Measurements from ENCODE around the gene MANSC1. TPM values are rescaled to one million over a fixed set of nuclear protein-coding genes. Genes with fewer than 3 reads are reported as not detected.

Gene MANSC1
- total and polyA plus RNA-seq, 2 donors (not counting 1 experiment from before 2014, with no cell fraction given), result 0.09 to 0.32 TPM

DNA sequence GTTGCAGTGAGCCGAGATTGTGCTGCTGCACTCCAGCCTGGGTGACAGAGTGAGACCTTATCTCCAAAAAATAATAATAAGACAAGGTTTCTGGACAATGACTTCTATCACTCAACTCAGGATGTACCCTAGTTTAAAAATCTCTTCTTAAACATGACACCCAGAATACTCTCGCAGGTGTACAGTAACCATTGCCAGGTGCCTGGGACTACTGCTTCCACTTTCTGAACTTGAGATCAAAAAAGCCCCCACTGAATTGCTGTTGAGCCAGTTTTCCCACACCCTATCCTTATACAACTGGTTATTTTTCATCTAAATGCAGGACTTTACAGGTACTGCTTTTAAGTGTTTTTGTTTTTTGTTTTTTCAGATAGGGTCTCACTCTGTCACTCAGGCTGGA, 43.1 kb upstream of the MANSC1 start:
- no peak for TF ChIP-seq EZH2 (IDR thresholded peaks at IDR 0.05; ENCODE audit: borderline replicate concordance, insufficient read depth, low read depth, low read length, poor library complexity, severe bottlenecking)
- TF ChIP-seq, protein P1, sequence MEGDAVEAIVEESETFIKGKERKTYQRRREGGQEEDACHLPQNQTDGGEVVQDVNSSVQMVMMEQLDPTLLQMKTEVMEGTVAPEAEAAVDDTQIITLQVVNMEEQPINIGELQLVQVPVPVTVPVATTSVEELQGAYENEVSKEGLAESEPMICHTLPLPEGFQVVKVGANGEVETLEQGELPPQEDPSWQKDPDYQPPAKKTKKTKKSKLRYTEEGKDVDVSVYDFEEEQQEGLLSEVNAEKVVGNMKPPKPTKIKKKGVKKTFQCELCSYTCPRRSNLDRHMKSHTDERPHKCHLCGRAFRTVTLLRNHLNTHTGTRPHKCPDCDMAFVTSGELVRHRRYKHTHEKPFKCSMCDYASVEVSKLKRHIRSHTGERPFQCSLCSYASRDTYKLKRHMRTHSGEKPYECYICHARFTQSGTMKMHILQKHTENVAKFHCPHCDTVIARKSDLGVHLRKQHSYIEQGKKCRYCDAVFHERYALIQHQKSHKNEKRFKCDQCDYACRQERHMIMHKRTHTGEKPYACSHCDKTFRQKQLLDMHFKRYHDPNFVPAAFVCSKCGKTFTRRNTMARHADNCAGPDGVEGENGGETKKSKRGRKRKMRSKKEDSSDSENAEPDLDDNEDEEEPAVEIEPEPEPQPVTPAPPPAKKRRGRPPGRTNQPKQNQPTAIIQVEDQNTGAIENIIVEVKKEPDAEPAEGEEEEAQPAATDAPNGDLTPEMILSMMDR (IDR thresholded peaks at IDR 0.05), result no peak
- no peaks in the 10 kb centered on the region for H3K9me3 ChIP-seq (ENCODE audit: control extremely low read depth in 1 of 3, control insufficient read depth in 2 of 3, insufficient read depth in 1 of 3, low read length in 2 of 3)
- DNase-seq (no peak), ATAC-seq (ENCODE audit: low read depth) (no peak)
- Mint-ChIP-seq H3K9me3 (ENCODE audit: insufficient read depth) (no peaks in the 10 kb centered on the region), H3K4me1 (no peaks in the 10 kb centered on the region), H3K4me3 (no peak overlapping the region), H3K27ac (no peak overlapping the region), H3K27me3 (no peaks in the 10 kb centered on the region)
- no peak overlapping the region for H3K4me2 ChIP-seq (replicated peaks; ENCODE audit: low read depth, low read length, poor library complexity, severe bottlenecking)
- ChIA-PET POLR2A (no interaction called here), CTCF (no interaction called here)
- no peak overlapping the region for H3K4me3 ChIP-seq (ENCODE audit: control extremely low read depth in 1 of 5, extremely low read depth in 1 of 5, insufficient read depth in 1 of 5, low read depth in 2 of 5, low read length in 4 of 5)
- H3K27me3 ChIP-seq (replicated peaks in 1 of 4; ENCODE audit: control extremely low read depth in 1 of 4, control insufficient read depth in 3 of 4, insufficient read depth in 4 of 4, low read length in 3 of 4), result no peaks in the 10 kb centered on the region
- H3K9ac ChIP-seq (ENCODE audit: low read length), result no peak overlapping the region
- H2AFZ ChIP-seq (ENCODE audit: insufficient read depth, low read depth, low read length, poor library complexity, severe bottlenecking), result no peak overlapping the region
- peaks cover 37% of the 10 kb centered on the region for H3K79me2 ChIP-seq (ENCODE audit: control insufficient read depth, insufficient read depth, low read length)
- no peaks in the 10 kb centered on the region for H3K4me1 ChIP-seq (ENCODE audit: control insufficient read depth in 2 of 2, insufficient read depth in 2 of 2, low read length in 2 of 2)
- H3K36me3 ChIP-seq (replicated peaks in 1 of 2; ENCODE audit: control extremely low read depth in 1 of 2, control insufficient read depth in 1 of 2, extremely low read depth in 1 of 2, insufficient read depth in 2 of 2, low read length in 1 of 2), result peaks cover 3 to 4% of the 10 kb centered on the region in 2 experiments
- 94% methylated on average over 2 of the region's 2 CpGs for WGBS (ENCODE audit: insufficient coverage)
- no peak overlapping the region for H3K27ac ChIP-seq (ENCODE audit: low read length in 2 of 2)
- no peaks in the 10 kb centered on the region for H4K20me1 ChIP-seq (ENCODE audit: control insufficient read depth, insufficient read depth, low read length, poor library complexity, severe bottlenecking)
- intact Hi-C loops (cut with micrococcal nuclease), result no loop called here

- POLR2A ChIA-PET, result no interaction called here
- no peaks in the 10 kb centered on the region for H3K9me3 Mint-ChIP-seq (ENCODE audit: insufficient read depth)
- DNase-seq, result no peak
Observed at GRCh38 chr12:12392413-12392812, 42.4 kb upstream of the MANSC1 start.

More at GRCh38 chr12:12392413-12392812, 42.4 kb upstream of the MANSC1 start:
- Histone ChIP-seq H3K36me3 (replicated peaks in 1 of 2; ENCODE audit: control extremely low read depth in 1 of 2, control insufficient read depth in 1 of 2, extremely low read depth in 1 of 2, insufficient read depth in 2 of 2, low read length in 1 of 2) (peaks cover 4% of the 10 kb centered on the region in 2 experiments), H3K27me3 (replicated peaks in 1 of 4; ENCODE audit: control extremely low read depth in 1 of 4, control insufficient read depth in 3 of 4, insufficient read depth in 4 of 4, low read length in 3 of 4) (no peaks in the 10 kb centered on the region), H3K9ac (ENCODE audit: low read length) (no peak overlapping the region), H2AFZ (ENCODE audit: insufficient read depth, low read depth, low read length, poor library complexity, severe bottlenecking) (no peak overlapping the region), H3K4me2 (replicated peaks; ENCODE audit: low read depth, low read length, poor library complexity, severe bottlenecking) (no peak overlapping the region), H4K20me1 (ENCODE audit: control insufficient read depth, insufficient read depth, low read length, poor library complexity, severe bottlenecking) (no peaks in the 10 kb centered on the region), H3K4me3 (ENCODE audit: control extremely low read depth in 1 of 5, extremely low read depth in 1 of 5, insufficient read depth in 1 of 5, low read depth in 2 of 5, low read length in 4 of 5) (no peak overlapping the region), H3K79me2 (ENCODE audit: control insufficient read depth, insufficient read depth, low read length) (peaks cover 38% of the 10 kb centered on the region), H3K27ac (ENCODE audit: low read length in 2 of 2) (no peak overlapping the region), H3K4me1 (ENCODE audit: control insufficient read depth in 2 of 2, insufficient read depth in 2 of 2, low read length in 2 of 2) (no peaks in the 10 kb centered on the region), H3K9me3 (ENCODE audit: control extremely low read depth in 1 of 3, control insufficient read depth in 2 of 3, insufficient read depth in 1 of 3, low read length in 2 of 3) (no peaks in the 10 kb centered on the region)
- Mint-ChIP-seq H3K27me3 (no peaks in the 10 kb centered on the region), H3K4me1 (no peaks in the 10 kb centered on the region), H3K4me3 (no peak overlapping the region), H3K27ac (no peak overlapping the region)
- intact Hi-C loops (cut with micrococcal nuclease), result no loop called here
- 100% methylated on average over 1 of the region's 2 CpGs for WGBS (ENCODE audit: insufficient coverage)
- TF ChIP-seq EZH2 (IDR thresholded peaks at IDR 0.05; ENCODE audit: borderline replicate concordance, insufficient read depth, low read depth, low read length, poor library complexity, severe bottlenecking), result no peak
- TF ChIP-seq, protein P1 (IDR thresholded peaks at IDR 0.05), result no peak
- CTCF ChIA-PET, result no interaction called here
- ATAC-seq (ENCODE audit: low read depth), result no peak

Measured in B cell (primary cell).